Hepatocyte (in vitro differentiated cells): ENCODE results near the gene HILPDA. TPM values are rescaled to one million over a fixed set of nuclear protein-coding genes. Genes with fewer than 3 reads are reported as not detected.
"Not testable (repeated sequence)": the region's sequence is repeated elsewhere in the genome, so short reads cannot be mapped to it uniquely, and the experiment has no call there.

Source experiments
- DNase-seq: peaks from one replicate; pipeline ENCODE4 v3.0.0-alpha.2; 2016; ENCODE audit warnings: low spot score
- H2AFZ ChIP-seq: fragments of 200-600 bp; sonication (generic); 2 replicates; pipeline ENCODE4 v1.6.0; 2016; ENCODE audit warnings: antibody characterized with exemption, mild to moderate bottlenecking
- H3K27ac ChIP-seq: fragments of 200-600 bp; sonication (generic); 2 replicates; pipeline ENCODE4 v1.5.1; 2016; ENCODE audit warnings: mild to moderate bottlenecking
- H3K27me3 ChIP-seq: fragments of 200-600 bp; sonication (generic); 2 replicates; pipeline ENCODE4 v1.6.1; 2016
- H3K36me3 ChIP-seq: fragments of 200-600 bp; sonication (generic); replicated peaks from 2 replicates; pipeline ENCODE4 v1.5.1; 2016; ENCODE audit warnings: low read depth; ENCODE audit not compliant: insufficient read depth
- H3K4me1 ChIP-seq: fragments of 200-600 bp; sonication (generic); 2 replicates; pipeline ENCODE4 v1.5.1; 2016; ENCODE audit warnings: mild to moderate bottlenecking, moderate library complexity; ENCODE audit not compliant: insufficient read depth
- H3K4me2 ChIP-seq: fragments of 200-600 bp; sonication (generic); 2 replicates; pipeline ENCODE4 v1.6.0; 2016
- H3K4me3 ChIP-seq: fragments of 200-600 bp; sonication (generic); 2 replicates; pipeline ENCODE4 v1.5.1; 2016; ENCODE audit warnings: mild to moderate bottlenecking
- H3K79me2 ChIP-seq: fragments of 200-600 bp; sonication (generic); 2 replicates; pipeline ENCODE4 v1.6.0; 2017; ENCODE audit warnings: mild to moderate bottlenecking
- H3K9me2 ChIP-seq: fragments of 200-600 bp; sonication (generic); replicated peaks from 2 replicates; pipeline ENCODE4 v1.6.0; 2017; ENCODE audit warnings: mild to moderate bottlenecking; ENCODE audit not compliant: insufficient read depth
- H3K9me3 ChIP-seq: fragments of 200-600 bp; sonication (generic); 2 replicates; pipeline ENCODE4 v1.5.1; 2016; ENCODE audit warnings: low read depth, mild to moderate bottlenecking
- H4K20me1 ChIP-seq: fragments of 200-600 bp; sonication (generic); 2 replicates; pipeline ENCODE4 v1.6.0; 2016; ENCODE audit warnings: mild to moderate bottlenecking; ENCODE audit not compliant: insufficient read depth, poor library complexity, severe bottlenecking
- WGBS: methylation state at CpG from one replicate; pipeline ENCODE4 v1.1.6; 2016; ENCODE audit warnings: low lambda C conversion rate; ENCODE audit errors: missing lambda C conversion rate; 5-methylcytosine and 5-hydroxymethylcytosine counted together
- polyA plus RNA-seq: library from polyadenylated mRNA; unstranded; fragments of >200 nt; fragmentation: Nextera tagmentation; extraction: Ambion mirVana; gene quantifications from 2 replicates; pipeline ENCODE4 v1.2.1, GENCODE V29; 2016
- small RNA-seq: library from RNA; depleted of rRNA; stranded (forward); fragments of <200 nt; gene quantifications from one replicate; pipeline ENCODE3, GENCODE V24; 2014
- total RNA-seq: library from RNA; depleted of rRNA; stranded (reverse); fragments of >200 nt; gene quantifications from 2 replicates; pipeline ENCODE4 v1.2.3, GENCODE V29; 2014

The HILPDA gene
- total and polyA plus RNA-seq, 2 experiments from 2014 or later: 18.0 to 44.2 TPM

GRCh38 chr7:128507321-128507993 is 51.8 kb downstream of the HILPDA start:
- not testable (repeated sequence) for H3K9me3 ChIP-seq, H3K9me2 ChIP-seq, H4K20me1 ChIP-seq, H3K4me3 ChIP-seq, H2AFZ ChIP-seq, H3K27me3 ChIP-seq, DNase-seq, H3K4me2 ChIP-seq, H3K79me2 ChIP-seq, H3K4me1 ChIP-seq, H3K36me3 ChIP-seq, H3K27ac ChIP-seq
- WGBS: 92% methylated on average over 5 of the region's 5 CpGs

Small RNA genes within 50 kb of the gene (small RNA-seq; reads per million reads assigned to genes)
- gene AC010655.1 (not detected), gene AC010655.2 (not detected), gene RF00017 (not detected), gene RNU7-54P (not detected)

Other genes with a start within 250 kb of the HILPDA start
- not detected in 2 replicates for gene LEP, start 214.6 kb upstream of the HILPDA start, total RNA-seq
- gene LEP, start 214.6 kb upstream of the HILPDA start, polyA plus RNA-seq: not detected in 2 replicates
- gene RBM28, start 112.0 kb upstream of the HILPDA start, total RNA-seq: 19.3 and 25.7 TPM in 2 replicates
- 26.4 and 32.2 TPM in 2 replicates for gene RBM28, start 112.0 kb upstream of the HILPDA start, polyA plus RNA-seq
- 1.2 and 2.2 TPM in 2 replicates for gene PRRT4, start 94.2 kb upstream of the HILPDA start, total RNA-seq
- gene PRRT4, start 94.2 kb upstream of the HILPDA start, polyA plus RNA-seq: 3.4 and 4.1 TPM in 2 replicates
- 30.4 and 34.7 TPM in 2 replicates for gene IMPDH1, start 45.9 kb upstream of the HILPDA start, total RNA-seq
- gene IMPDH1, start 45.9 kb upstream of the HILPDA start, polyA plus RNA-seq: 63.5 and 70.5 TPM in 2 replicates
- gene METTL2B, start 20.9 kb downstream of the HILPDA start, total RNA-seq: 22.9 and 29.0 TPM in 2 replicates
- gene METTL2B, start 20.9 kb downstream of the HILPDA start, polyA plus RNA-seq: 9.1 and 11.4 TPM in 2 replicates
- 0.40 and 0.67 TPM in 2 replicates for gene GARIN1A, start 216.4 kb downstream of the HILPDA start, total RNA-seq
- gene GARIN1A, start 216.4 kb downstream of the HILPDA start, polyA plus RNA-seq: 0.44 and 1.7 TPM in 2 replicates